ENCODE data around the gene TOMM40L. TPM values are rescaled to one million over a fixed set of nuclear protein-coding genes. Genes with fewer than 3 reads are reported as not detected.

TOMM40L gene
- polyA plus RNA-seq, 1 donor from 2014 or later, result 32.5 TPM

DNA sequence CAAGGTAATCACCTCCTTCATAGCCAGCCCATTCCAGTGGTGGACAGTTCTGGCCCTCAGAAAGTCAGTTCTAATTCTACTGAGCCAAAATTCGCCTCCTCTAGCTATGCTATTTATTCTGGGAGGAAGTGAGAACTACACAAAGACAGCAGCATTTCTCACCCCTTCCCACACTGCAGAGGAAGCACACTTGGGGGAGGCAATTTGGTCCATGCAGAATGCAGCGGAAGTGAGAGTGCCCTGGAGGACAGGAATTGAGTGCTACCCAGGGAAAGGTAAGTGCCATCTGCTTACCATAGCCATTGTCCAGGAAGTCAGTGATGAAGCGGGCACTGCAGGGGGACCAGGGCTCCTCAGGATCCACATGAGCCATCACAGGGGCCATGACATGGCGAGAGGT lies 30.7 kb upstream of the TOMM40L start:
- Histone ChIP-seq H3K9me2 (ENCODE audit: insufficient read depth, low read length) (no peaks in the 10 kb centered on the region), H3K4me2 (ENCODE audit: low read length) (no peak overlapping the region), H3K27ac (ENCODE audit: low read length) (no peak overlapping the region), H2AFZ (ENCODE audit: low read depth, low read length) (no peak overlapping the region), H3K9me3 (ENCODE audit: low read length) (no peaks in the 10 kb centered on the region), H3K36me3 (ENCODE audit: insufficient read depth, low read length) (no peaks in the 10 kb centered on the region), H3K9ac (ENCODE audit: low read length) (no peak overlapping the region), H4K20me1 (ENCODE audit: insufficient read depth) (no peaks in the 10 kb centered on the region), H3K27me3 (ENCODE audit: insufficient read depth, low read depth, low read length) (no peaks in the 10 kb centered on the region), H3F3A (ENCODE audit: insufficient read depth, low read length, poor library complexity, severe bottlenecking) (no peaks in the 10 kb centered on the region), H3K4me3 (ENCODE audit: low read length) (no peak overlapping the region), H3K79me2 (replicated peaks; ENCODE audit: insufficient read depth, low read length) (no peaks in the 10 kb centered on the region)
- TF ChIP-seq MXI1 (conservative IDR thresholded peaks at IDR 0.05; ENCODE audit: poor library complexity, severe bottlenecking) (no peak), EZH2 (IDR thresholded peaks at IDR 0.05; ENCODE audit: borderline replicate concordance, insufficient read depth, low read length, poor library complexity, severe bottlenecking) (no peak), EP300 (conservative IDR thresholded peaks at IDR 0.05; ENCODE audit: poor library complexity, severe bottlenecking) (no peak), TAF1 (IDR thresholded peaks at IDR 0.05; ENCODE audit: low read depth) (no peak), RAD21 (conservative IDR thresholded peaks at IDR 0.05) (no peak), REST (IDR thresholded peaks at IDR 0.05; ENCODE audit: borderline replicate concordance) (no peak), POLR2AphosphoS5 (IDR thresholded peaks at IDR 0.05) (no peak), CTCF (IDR thresholded peaks at IDR 0.05; ENCODE audit: poor library complexity, severe bottlenecking) (no peak), SMC3 (conservative IDR thresholded peaks at IDR 0.05; ENCODE audit: poor library complexity) (no peak)

- no peak overlapping the region for H3K4me2 ChIP-seq (ENCODE audit: low read length)
- H3K4me3 ChIP-seq (ENCODE audit: low read length), result no peak overlapping the region
- no peak overlapping the region for H3K27ac ChIP-seq (ENCODE audit: low read length)
Observed at GRCh38 chr1:161196111-161196510, 29.7 kb upstream of the TOMM40L start.

More at GRCh38 chr1:161196111-161196510, 29.7 kb upstream of the TOMM40L start:
- TF ChIP-seq SMC3 (conservative IDR thresholded peaks at IDR 0.05; ENCODE audit: poor library complexity) (no peak), EZH2 (IDR thresholded peaks at IDR 0.05; ENCODE audit: borderline replicate concordance, insufficient read depth, low read length, poor library complexity, severe bottlenecking) (no peak), RAD21 (conservative IDR thresholded peaks at IDR 0.05) (no peak), EP300 (conservative IDR thresholded peaks at IDR 0.05; ENCODE audit: poor library complexity, severe bottlenecking) (no peak), POLR2AphosphoS5 (IDR thresholded peaks at IDR 0.05) (no peak), REST (IDR thresholded peaks at IDR 0.05; ENCODE audit: borderline replicate concordance) (no peak), MXI1 (conservative IDR thresholded peaks at IDR 0.05; ENCODE audit: poor library complexity, severe bottlenecking) (no peak)
- H4K20me1 ChIP-seq (ENCODE audit: insufficient read depth), result no peaks in the 10 kb centered on the region
- no peaks in the 10 kb centered on the region for H3K9me3 ChIP-seq (ENCODE audit: low read length)
- no peak overlapping the region for H2AFZ ChIP-seq (ENCODE audit: low read depth, low read length)
- no peaks in the 10 kb centered on the region for H3K27me3 ChIP-seq (ENCODE audit: insufficient read depth, low read depth, low read length)
- no peaks in the 10 kb centered on the region for H3K9me2 ChIP-seq (ENCODE audit: insufficient read depth, low read length)
- no peaks in the 10 kb centered on the region for H3K36me3 ChIP-seq (ENCODE audit: insufficient read depth, low read length)
- H3F3A ChIP-seq (ENCODE audit: insufficient read depth, low read length, poor library complexity, severe bottlenecking), result no peaks in the 10 kb centered on the region
- no peaks in the 10 kb centered on the region for H3K79me2 ChIP-seq (replicated peaks; ENCODE audit: insufficient read depth, low read length)
- no peak overlapping the region for H3K9ac ChIP-seq (ENCODE audit: low read length)
